Measurements from ENCODE around the gene GPR148.

- no peak for TF ChIP-seq CTCF (conservative IDR thresholded peaks at IDR 0.05; ENCODE audit: low read length)
- TF ChIP-seq EZH2phosphoT487 (IDR thresholded peaks at IDR 0.05; ENCODE audit: borderline replicate concordance) = no peak
Observed at GRCh38 chr2:130724455-130724854, 4.4 kb upstream of the GPR148 start.

Measured in Loucy (cell line).